ENCODE data around the gene BEST1.

The BEST1 gene

GRCh38 chr11:61950035-61950547 is at the start of gene BEST1:
BEST1 (plus strand) TSS chr11:61950351; CDS start chr11:61951807, 1,456 bp downstream.
- FAIRE-seq (no peak), DNase-seq (ENCODE audit: low spot score) (no peak)

- FAIRE-seq (no peak), DNase-seq (ENCODE audit: low spot score) (no peak)
Observed at GRCh38 chr11:61901397-61901796, 48.8 kb upstream of the BEST1 start.

GRCh38 chr11:61902313-61902712 is 47.8 kb upstream of the BEST1 start:
- no peak for DNase-seq (ENCODE audit: low spot score)
- FAIRE-seq = no peak

DNA sequence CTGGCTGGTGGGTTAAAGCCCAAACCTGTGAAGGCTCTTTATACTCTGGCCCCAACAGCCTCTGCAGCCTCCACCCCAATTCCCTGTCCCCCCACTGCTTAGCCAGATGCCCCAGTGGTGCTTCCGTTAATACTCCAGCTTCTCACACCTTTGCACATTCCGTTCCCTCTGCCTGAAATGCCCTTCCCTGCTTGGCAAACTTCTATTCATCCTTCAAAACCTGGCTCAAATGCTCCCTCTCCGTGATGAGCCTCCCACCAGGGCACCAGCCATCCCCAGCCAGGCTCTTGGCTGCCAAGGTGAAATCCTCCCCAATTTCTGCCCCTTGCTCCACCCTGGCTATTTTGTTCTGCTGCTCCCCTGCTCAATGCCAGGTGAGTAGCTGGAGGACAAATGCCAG is 46.3 kb upstream of the BEST1 start:
- DNase-seq (ENCODE audit: low spot score) (no peak), FAIRE-seq (no peak)

DNA sequence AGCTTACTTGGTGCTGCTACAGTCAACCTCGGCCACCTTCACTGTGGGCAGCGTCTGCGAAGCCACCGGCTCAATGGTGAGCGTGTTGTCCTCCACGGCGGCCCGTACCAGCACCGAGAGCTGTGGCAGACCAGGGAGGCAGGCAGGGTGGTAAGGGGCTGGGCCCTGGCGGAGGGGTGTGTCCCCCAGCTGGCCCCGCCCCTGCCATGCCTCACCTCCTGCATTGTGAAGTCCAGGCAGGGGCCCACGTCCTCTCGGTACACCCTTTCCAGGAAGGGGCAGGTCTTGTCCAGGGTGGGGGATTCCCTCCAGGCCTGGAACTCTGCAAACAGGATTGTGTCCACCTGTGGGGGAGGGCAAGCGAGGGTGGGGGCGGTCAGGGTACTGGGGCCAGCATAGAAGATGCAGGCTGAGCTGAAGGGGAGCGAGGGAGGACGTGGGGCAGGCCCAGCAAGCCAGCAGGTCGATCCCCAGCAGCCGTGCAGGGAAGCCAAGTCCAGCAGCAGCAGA is 45.6 kb upstream of the BEST1 start:
- FAIRE-seq (no peak), DNase-seq (ENCODE audit: low spot score) (no peak)

GRCh38 chr11:61905067-61905696 is 45.0 kb upstream of the BEST1 start:
- FAIRE-seq (no peak), DNase-seq (ENCODE audit: low spot score) (no peak)

DNA sequence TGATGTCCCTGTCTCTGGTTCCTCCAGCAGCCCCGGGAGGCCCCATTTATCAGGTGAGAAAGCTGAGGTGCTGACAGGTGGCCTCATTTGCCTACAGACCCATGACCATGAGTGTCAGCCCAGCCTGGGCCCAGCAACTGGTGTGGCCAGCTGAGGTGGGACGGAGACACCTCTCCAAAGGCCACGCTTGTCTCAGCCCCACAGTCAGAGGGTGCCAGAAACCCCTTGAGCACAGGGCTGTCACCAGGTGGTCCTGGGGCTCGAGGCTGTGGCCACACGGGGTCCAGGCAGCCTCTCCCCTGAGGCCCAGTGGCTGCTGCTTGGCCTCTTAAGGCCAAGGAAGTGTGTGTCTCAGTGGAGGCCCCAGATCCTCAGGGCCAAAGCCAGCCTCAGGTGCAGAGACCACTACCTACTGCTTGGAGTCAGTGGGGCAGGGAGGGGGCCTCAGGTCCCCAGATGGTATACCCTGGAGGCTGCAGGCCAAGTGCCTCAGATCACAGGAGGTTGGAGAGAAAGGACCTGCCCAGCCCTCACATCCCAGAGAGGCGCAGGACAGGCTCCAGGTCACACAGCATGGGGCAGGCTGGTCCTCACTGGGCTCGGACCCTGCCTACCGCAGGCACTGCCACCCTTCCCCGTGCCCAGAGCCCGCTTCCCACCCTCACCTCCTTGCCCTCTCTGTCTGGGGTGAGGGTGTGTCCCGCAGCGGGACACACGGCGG is 44.2 kb upstream of the BEST1 start:
- DNase-seq (ENCODE audit: low spot score) = no peak
- FAIRE-seq = no peak

DNA sequence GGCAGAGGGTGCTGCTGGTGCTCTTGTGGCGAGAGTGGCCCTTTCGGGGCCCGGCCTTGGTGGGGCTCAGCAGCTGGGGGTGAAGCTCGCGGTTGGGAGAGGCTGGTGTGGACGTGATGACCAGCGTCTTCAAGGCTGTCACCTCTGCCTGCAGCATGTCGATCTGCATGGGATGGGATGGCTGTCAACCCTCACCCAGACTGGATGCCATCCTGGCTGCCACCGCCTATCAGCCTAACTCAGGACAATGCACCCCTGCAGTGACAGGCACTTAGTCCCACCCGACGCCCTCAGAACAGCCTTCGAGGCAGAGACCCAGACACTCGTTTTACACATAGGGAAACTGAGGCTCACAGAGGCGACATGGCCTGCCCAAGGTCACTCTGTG is 43.6 kb upstream of the BEST1 start:
- FAIRE-seq = no peak
- no peak for DNase-seq (ENCODE audit: low spot score)

GRCh38 chr11:61907282-61907681 is 42.9 kb upstream of the BEST1 start:
- no peak for FAIRE-seq

DNA sequence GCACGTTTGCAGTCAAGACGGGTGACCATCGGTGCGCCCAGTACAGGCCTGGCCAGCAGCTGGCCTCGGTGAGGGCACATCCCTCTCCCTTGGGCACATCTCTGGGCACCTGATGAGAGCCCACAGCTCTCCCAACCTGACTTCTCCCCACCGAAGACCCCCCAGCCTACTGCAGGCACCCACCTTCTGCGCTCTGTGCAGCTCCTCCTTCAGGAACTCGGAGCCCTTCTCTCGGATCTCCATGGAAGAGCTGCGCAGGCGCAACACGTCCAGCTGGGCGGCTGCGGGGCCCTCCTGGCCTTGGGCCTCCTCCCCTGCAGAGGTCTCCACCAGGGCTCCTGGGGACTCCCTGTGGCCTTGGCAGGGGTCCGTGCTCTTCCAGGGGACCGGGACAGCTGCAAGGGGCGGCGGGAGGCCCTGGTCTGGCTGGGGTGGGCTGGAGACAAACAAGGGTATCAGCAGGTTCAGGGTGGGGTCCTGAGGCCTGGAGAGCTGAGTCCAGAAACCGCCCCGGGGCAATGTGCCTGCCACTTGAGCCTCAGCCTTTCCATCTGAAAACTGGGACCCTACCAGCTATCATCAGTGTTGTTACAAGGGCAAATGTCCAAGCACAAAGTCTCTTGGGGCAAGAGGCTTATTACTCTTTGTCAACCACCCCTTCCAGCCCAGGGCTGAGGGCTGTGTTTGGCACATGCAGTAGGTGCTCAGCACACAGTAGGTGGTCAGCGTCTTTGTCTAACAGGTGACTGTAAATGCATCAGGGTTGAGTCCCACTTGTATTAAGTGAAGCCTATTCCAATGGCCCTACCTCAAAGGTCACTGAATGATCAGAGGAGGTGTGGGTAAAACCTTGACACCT is 42.1 kb upstream of the BEST1 start:
- DNase-seq (ENCODE audit: low spot score) (no peak), FAIRE-seq (no peak)

More at GRCh38 chr11:61907282-61907681, 42.9 kb upstream of the BEST1 start:
- no peak for DNase-seq (ENCODE audit: low spot score)

GRCh38 chr11:61908730-61909316 is 41.3 kb upstream of the BEST1 start:
- DNase-seq (ENCODE audit: low spot score) = no peak

GRCh38 chr11:61910187-61911127 is 39.7 kb upstream of the BEST1 start:
- no peak for FAIRE-seq
- DNase-seq (ENCODE audit: low spot score) = no peak

More at GRCh38 chr11:61908730-61909316, 41.3 kb upstream of the BEST1 start:
- no peak for FAIRE-seq

DNA sequence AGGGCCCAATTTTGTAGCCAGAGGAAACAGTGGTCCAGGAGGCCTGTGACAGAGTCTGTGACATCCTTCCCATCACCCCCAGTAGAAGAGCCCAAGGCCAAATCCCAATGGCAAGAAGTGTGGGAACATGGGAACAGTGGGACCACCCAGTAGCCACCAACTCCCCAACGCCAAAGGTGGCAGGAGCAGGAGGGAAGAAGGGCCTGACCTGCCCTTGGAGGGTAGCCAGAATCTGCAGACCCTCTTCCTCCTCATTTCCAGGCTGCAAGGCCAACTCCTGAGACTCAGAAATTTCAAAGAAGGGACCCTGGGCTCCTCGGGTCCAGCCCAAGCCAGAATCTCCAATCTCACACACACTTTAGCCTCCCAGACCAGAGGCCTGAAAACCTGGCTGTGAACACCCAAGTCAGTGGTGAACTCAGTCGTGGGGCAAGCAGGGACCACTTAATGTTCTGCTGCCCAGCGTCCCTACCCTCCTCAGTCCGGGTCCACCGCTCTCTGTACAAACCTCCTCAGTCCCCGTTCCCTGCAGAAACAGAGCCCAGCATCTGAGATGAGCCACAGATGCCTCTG is 38.9 kb upstream of the BEST1 start:
- DNase-seq (ENCODE audit: low spot score) = no peak
- FAIRE-seq = no peak

GRCh38 chr11:61911701-61912529 is 38.2 kb upstream of the BEST1 start:
- DNase-seq (ENCODE audit: low spot score) (no peak), FAIRE-seq (no peak)

DNA sequence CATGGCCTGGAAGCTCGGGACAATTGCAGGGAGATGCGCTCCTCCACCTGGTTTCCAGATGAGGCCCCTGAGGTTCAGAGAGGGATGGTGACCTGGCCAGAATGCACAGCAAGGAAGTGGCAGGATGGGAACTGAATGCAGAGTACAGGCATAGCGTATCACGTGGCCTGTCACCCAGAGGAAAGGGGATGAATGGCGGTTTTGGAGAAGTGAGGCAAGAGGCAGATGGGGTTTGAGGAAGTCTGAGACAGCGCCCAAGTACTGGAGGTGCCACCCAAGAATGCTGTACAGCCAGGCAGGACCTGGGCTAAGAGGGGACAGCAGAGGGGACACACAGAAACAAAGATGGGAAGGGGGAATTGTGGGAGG is 37.6 kb upstream of the BEST1 start:
- FAIRE-seq (no peak), DNase-seq (ENCODE audit: low spot score) (no peak)

- FAIRE-seq = no peak
- no peak for DNase-seq (ENCODE audit: low spot score)
Observed at GRCh38 chr11:61912991-61913698, 37.0 kb upstream of the BEST1 start.

GRCh38 chr11:61913699-61914395 is 36.3 kb upstream of the BEST1 start:
- FAIRE-seq (no peak), DNase-seq (ENCODE audit: low spot score) (no peak)

Measured in RCC 7860 (cell line).